Thymus (tissue), 11 donors: ENCODE results near the gene TFCP2L1. TPM values are rescaled to one million over a fixed set of nuclear protein-coding genes. Genes with fewer than 3 reads are reported as not detected.

ENCODE experiments used
- DNase-seq, 9 donors: peaks; one replicate each; pipeline ENCODE4 v3.0.0-alpha.2; 2013; ENCODE audit warnings: low spot score in 9 of 9, low read depth in 6 of 9, missing footprints in 1 of 9
- H3K27ac ChIP-seq, 2 donors: one replicate each; pipeline ENCODE4 v1.5.1; 2013; ENCODE audit warnings: control low read depth in 1 of 2, low read depth in 1 of 2, low read length in 1 of 2, mild to moderate bottlenecking in 1 of 2, moderate library complexity in 1 of 2
- H3K27me3 ChIP-seq, 2 donors: one replicate each; pipeline ENCODE4 v1.5.1; 2013; ENCODE audit warnings: low read length in 1 of 2; ENCODE audit not compliant: control insufficient read depth in 2 of 2, insufficient read depth in 1 of 2
- H3K36me3 ChIP-seq, 2 donors: one replicate each; pipeline ENCODE4 v1.5.1; 2013; ENCODE audit warnings: low read length in 1 of 2, mild to moderate bottlenecking in 1 of 2, moderate library complexity in 1 of 2; ENCODE audit not compliant: control insufficient read depth in 2 of 2, insufficient read depth in 2 of 2
- H3K4me1 ChIP-seq, 2 donors: one replicate each; pipeline ENCODE4 v1.5.1; 2013; ENCODE audit warnings: low read length in 2 of 2; ENCODE audit not compliant: control insufficient read depth in 2 of 2, insufficient read depth in 2 of 2
- H3K4me3 ChIP-seq, 2 donors: one replicate each; pipeline ENCODE4 v1.5.1; 2013; ENCODE audit warnings: low read length in 2 of 2, control low read depth in 1 of 2, mild to moderate bottlenecking in 1 of 2
- H3K9me3 ChIP-seq, 2 donors: one replicate each; pipeline ENCODE4 v1.5.1; 2013; ENCODE audit warnings: low read length in 1 of 2, mild to moderate bottlenecking in 1 of 2; ENCODE audit not compliant: control insufficient read depth in 2 of 2, insufficient read depth in 1 of 2
- WGBS: extraction: QIAGEN DNeasy Blood & Tissue Kit; methylation state at CpG from one replicate; pipeline ENCODE4 v1.1.7; 2013; 5-methylcytosine and 5-hydroxymethylcytosine counted together
- polyA plus RNA-seq: library from polyadenylated mRNA; stranded (reverse); fragments of 200-250 nt; gene quantifications from one replicate; pipeline ENCODE4 v1.2.3, GENCODE V29; 2013
- total RNA-seq: library from RNA; stranded (reverse); fragments of 120-200 nt; gene quantifications from one replicate; pipeline ENCODE4 v1.2.4, GENCODE V29; 2013
- donor health status: healthy.

The TFCP2L1 gene
- total and polyA plus RNA-seq, 2 donors: 0.80 to 1.6 TPM

DNA sequence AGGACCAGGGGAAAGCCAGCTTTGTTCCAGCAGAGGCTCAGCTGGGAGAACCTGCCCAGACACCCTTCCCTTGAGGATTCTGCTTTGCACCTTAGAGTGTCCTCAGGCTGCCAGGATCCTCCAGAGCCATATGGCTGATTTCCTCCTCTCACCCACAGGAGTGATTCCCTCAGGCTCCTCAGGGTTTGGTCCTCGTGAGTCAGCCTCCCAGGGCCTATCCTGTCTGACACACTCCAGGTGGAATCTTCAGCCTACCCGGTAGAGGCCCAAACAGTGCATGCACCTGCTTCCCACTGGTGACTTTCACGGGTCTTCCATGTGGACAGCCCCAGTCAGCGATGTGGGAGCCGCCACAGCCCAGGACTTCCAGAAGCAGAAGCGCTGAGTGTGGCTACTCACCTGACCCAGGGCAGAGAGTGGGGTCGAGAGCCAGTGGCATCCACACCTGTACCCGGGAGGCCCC lies 73.3 kb downstream of the TFCP2L1 start:
- WGBS: 94% methylated on average over 8 of the region's 8 CpGs
- H3K4me3 ChIP-seq: no peak overlapping the region
- DNase-seq: no peak
- H3K9me3 ChIP-seq: no peaks in the 10 kb centered on the region
- H3K27me3 ChIP-seq: no peaks in the 10 kb centered on the region
- no peaks in the 10 kb centered on the region for H3K4me1 ChIP-seq
- H3K27ac ChIP-seq: no peak overlapping the region
- H3K36me3 ChIP-seq: no peaks in the 10 kb centered on the region

DNA sequence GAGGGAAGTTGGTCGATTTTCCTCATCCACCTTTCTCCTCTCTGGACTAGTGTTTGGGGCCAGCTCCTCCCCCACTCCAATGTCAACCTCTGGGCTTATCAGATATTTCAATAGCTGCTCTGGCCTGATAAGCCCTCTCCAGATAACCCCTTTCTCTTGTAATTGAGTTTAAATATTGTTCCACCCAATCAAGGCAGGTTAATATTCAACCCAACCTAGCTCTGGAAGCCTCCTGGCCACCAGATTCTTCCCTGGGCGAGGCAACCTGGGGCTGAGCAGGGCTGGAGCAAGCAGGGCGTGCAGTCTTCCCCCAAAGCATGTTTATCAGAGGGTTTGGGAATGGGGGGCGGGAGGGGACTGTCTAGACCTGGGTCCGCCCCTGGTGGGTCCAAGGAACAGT lies 73.8 kb downstream of the TFCP2L1 start:
- H3K9me3 ChIP-seq: no peaks in the 10 kb centered on the region
- no peak for DNase-seq
- H3K4me1 ChIP-seq: no peaks in the 10 kb centered on the region
- no peaks in the 10 kb centered on the region for H3K36me3 ChIP-seq
- H3K4me3 ChIP-seq: no peak overlapping the region
- H3K27me3 ChIP-seq: no peaks in the 10 kb centered on the region
- no peak overlapping the region for H3K27ac ChIP-seq
- WGBS: 86% methylated on average over 5 of the region's 5 CpGs

DNA sequence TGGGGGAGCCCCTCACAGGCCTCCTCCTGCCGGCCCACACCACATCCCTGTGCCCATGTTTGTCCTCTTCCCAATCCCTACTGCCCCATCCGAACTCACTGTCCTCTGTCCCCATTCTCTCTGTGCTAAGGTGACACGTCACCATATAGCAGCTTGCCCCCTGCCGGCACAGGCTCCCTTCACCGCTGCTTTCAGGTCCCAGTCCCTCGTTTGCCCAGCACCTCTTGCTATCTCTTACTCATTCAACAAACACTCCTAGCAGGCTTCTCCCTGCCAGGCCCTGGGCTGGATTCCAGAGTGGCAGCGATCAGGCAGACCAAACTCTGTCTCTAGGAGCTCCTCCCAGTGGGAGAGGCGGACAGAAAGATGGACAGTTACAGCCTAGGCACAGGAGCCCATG lies 74.3 kb downstream of the TFCP2L1 start:
- WGBS: 92% methylated on average over 8 of the region's 8 CpGs
- Histone ChIP-seq H3K27ac (no peak overlapping the region), H3K27me3 (no peaks in the 10 kb centered on the region), H3K9me3 (no peaks in the 10 kb centered on the region), H3K4me3 (no peak overlapping the region), H3K4me1 (no peaks in the 10 kb centered on the region), H3K36me3 (no peaks in the 10 kb centered on the region)
- no peak for DNase-seq

DNA sequence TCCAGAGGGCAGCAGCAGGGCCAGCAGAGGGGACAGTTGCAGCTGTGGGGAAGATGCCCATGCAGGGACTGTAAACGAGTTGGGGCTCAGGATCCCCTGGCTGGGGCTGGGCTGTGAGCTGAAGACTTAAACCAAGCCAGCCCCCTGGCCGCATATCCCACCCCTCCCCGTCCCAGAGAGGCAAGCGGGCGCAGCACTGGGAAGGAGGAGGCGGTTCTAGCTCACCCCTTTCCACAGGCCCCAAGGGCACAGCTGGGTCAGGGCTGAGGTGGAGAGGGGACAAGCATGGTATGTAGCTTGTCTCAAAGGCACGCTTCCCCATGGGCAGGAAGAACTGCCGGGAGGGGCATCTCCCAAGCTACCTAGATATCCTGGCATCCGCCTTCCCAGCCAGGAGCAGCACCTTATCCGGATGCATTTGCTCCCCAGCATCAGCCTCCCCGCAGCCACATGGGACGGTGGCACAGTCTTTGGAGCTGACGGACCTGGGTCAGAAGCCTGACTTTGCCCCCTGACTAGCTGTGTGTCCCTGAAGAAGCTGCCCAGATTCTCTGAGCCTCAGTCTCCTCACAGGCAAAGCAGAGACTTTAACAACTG lies 75.9 kb downstream of the TFCP2L1 start:
- DNase-seq: no peak
- H3K27me3 ChIP-seq: no peaks in the 10 kb centered on the region
- H3K4me1 ChIP-seq: no peaks in the 10 kb centered on the region
- no peaks in the 10 kb centered on the region for H3K36me3 ChIP-seq
- H3K27ac ChIP-seq: no peak overlapping the region
- H3K4me3 ChIP-seq: no peak overlapping the region
- 95% methylated on average over 13 of the region's 13 CpGs for WGBS
- no peaks in the 10 kb centered on the region for H3K9me3 ChIP-seq

DNA sequence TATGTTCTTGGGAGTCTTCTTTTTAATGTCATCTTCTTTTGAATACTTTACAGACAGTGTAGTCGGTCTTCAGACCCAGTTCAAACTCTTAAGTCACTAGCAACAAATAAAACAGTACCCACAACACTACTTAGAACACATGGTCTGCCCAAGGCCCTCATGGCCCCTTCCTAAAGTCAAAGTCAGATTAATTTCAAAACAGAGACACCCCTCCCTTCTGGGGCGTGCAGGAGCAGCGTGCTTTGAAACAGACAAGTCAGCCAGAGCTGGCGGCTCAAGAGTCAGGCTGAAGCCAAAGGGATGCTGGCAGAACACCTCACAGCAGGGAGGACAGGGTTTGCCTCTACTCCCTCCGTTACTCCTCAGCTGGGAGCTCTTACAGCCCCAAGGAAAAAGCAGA lies 77.5 kb downstream of the TFCP2L1 start:
- H3K27me3 ChIP-seq: no peaks in the 10 kb centered on the region
- H3K4me3 ChIP-seq: no peak overlapping the region
- H3K27ac ChIP-seq: no peak overlapping the region
- H3K9me3 ChIP-seq: no peaks in the 10 kb centered on the region
- H3K36me3 ChIP-seq: no peaks in the 10 kb centered on the region
- DNase-seq: no peak
- no peaks in the 10 kb centered on the region for H3K4me1 ChIP-seq
- WGBS: 96% methylated on average over 5 of the region's 5 CpGs

DNA sequence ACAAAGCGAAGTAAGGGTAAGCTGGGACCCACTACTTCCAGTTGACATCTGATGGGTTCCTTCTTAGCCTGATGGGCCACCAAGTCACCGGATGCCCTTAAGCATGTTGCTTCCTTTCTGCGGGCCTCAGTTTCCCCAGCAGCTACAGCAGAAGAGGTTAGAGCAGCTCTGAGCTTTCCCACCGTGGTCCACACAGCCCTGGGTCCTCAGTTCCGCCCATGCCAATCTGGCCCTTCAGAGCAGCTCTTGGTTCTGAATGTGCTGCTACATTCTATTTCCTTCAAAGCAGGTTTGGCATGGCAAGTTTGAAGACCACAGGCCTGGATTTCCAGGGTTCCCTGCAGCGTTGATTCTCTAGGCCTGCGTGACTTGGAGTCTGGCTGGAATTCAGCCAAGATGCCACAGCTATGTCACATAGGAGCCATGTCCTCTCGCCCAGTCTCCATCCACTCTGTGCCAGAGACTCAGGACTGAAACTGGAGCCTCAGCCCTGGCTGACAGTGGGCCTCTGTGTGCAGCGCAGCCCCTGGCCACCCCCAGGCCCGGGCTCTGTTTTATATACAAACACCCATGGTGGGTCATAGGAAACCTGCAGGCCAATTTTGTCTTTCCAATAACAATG lies 79.6 kb downstream of the TFCP2L1 start:
- H3K27ac ChIP-seq: no peak overlapping the region
- DNase-seq: no peak
- H3K4me3 ChIP-seq: no peak overlapping the region
- no peaks in the 10 kb centered on the region for H3K4me1 ChIP-seq
- H3K9me3 ChIP-seq: no peaks in the 10 kb centered on the region
- WGBS: 93% methylated on average over 10 of the region's 10 CpGs
- no peaks in the 10 kb centered on the region for H3K27me3 ChIP-seq
- no peaks in the 10 kb centered on the region for H3K36me3 ChIP-seq

DNA sequence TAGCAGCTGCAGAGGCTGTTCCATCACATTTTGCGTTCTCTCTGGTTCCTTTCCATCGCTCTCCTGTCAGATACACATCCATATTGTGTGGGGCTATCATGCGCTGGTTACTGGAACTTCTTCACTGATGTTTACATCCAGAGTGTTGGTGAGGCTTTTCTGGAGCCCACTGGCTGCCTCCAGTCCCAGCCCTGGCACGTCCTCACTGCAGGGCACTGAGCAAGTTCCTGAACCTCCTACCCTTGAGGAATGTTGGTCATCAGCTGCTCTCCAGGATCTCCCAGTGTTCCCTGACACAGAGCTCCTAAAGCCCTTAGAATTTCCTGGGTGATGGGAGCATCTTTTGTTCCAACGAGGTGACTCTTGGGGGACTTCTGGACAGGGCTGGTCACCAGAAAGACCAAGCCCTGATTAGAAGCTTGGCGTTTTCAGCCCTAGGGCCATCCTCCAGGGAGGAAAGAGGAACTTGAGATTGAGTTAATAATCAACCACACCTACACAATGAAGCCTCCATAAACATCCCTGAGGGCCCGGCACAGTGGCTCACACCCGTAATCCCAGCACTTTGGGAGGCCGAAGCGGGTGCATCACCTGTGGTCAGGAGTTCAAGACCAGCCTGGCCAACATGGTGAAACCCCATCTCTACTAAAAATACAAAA lies 81.3 kb downstream of the TFCP2L1 start:
- no peaks in the 10 kb centered on the region for H3K36me3 ChIP-seq
- H3K27me3 ChIP-seq: no peaks in the 10 kb centered on the region
- no peak for DNase-seq
- H3K4me3 ChIP-seq: no peak overlapping the region
- H3K9me3 ChIP-seq: no peaks in the 10 kb centered on the region
- WGBS: 94% methylated on average over 10 of the region's 10 CpGs
- no peaks in the 10 kb centered on the region for H3K4me1 ChIP-seq
- no peak overlapping the region for H3K27ac ChIP-seq

DNA sequence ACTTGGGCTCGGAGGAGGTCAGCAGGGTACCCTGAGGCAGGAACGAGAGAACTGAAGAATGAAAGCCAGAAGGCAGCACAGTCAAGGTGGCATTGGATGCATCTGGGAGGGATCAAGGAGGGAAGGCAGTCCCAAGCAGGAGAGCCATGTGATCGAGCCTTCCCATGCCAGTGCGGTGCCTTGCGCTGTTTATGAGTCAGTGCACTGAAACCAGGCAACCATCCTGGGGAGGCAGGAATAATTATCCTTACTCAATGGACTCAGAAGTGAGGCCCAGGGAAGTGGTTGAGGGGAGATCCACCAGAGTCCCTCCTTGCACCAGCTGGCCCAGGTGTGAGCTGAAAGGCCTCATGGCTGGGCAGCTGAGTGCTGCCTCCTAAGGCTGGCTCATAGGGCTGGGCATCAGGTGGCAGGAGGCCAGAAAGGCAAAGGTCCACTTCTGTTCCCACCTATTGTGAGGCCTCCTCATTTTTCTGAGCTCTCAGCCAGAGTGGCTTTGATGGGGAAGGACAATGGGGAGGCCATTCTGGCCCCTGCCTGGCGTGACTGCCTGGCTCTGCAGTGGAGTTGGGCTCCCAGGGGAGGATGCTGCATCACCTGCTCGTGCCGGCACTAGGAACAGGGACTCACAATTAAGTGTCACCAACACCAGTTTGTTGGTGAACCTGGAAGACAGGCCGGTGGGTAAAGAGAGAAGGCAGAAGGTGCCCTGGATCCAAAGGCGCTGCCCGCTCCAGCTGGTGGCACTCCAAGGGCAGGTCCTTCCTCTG lies 82.3 kb downstream of the TFCP2L1 start:
- Histone ChIP-seq H3K27ac (no peak overlapping the region), H3K9me3 (no peaks in the 10 kb centered on the region), H3K4me1 (no peaks in the 10 kb centered on the region), H3K4me3 (no peak overlapping the region), H3K27me3 (no peaks in the 10 kb centered on the region), H3K36me3 (no peaks in the 10 kb centered on the region)
- DNase-seq: no peak
- WGBS: 96% methylated on average over 11 of the region's 11 CpGs

DNA sequence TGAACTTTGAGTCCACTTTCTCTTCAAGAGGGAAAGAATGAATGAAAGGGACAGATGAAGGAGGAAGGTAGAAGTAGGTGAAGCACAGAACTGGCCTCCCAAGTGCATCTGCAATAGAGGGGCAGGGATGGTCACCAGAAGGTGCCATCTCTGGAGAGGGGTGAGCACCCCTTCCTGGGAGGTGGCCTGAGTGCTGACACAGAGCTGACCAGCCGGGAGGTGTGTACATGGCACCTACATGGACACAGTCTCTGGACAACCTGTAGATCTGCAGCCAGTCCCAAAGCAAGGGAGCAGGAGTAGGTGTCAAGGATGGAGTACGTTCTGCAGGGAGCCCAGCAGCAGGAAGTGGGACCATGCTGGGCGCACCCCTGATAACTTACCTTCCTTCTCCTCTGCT lies 83.2 kb downstream of the TFCP2L1 start:
- no peaks in the 10 kb centered on the region for H3K9me3 ChIP-seq
- no peaks in the 10 kb centered on the region for H3K4me1 ChIP-seq
- 83% methylated on average over 3 of the region's 3 CpGs for WGBS
- no peak overlapping the region for H3K4me3 ChIP-seq
- no peak for DNase-seq
- no peak overlapping the region for H3K27ac ChIP-seq
- H3K36me3 ChIP-seq: no peaks in the 10 kb centered on the region
- no peaks in the 10 kb centered on the region for H3K27me3 ChIP-seq
